SK-N-SH treated with all-trans-retinoic acid at 6 μM for 48 hours (cell line): ENCODE measurements around the gene SP7.

Experiments
- BACH2 ChIP-seq: fragments of 250-450 bp; sonication (Bioruptor Pico); IDR thresholded peaks from 2 replicates; pipeline ENCODE4 v1.9.0; 2021; ENCODE audit warnings: mild to moderate bottlenecking, borderline replicate concordance
- CREB5 ChIP-seq: fragments of 250-450 bp; sonication (Bioruptor Pico); IDR thresholded peaks from 2 replicates; pipeline ENCODE4 v1.5.1; 2020; ENCODE audit warnings: low read depth, mild to moderate bottlenecking, moderate library complexity
- OSR1 ChIP-seq: fragments of 250-450 bp; sonication (Bioruptor Pico); IDR thresholded peaks from 2 replicates; pipeline ENCODE4 v1.8.0; 2022; ENCODE audit warnings: moderate library complexity, mild to moderate bottlenecking, inconsistent platforms
- PATZ1 ChIP-seq: fragments of 250-450 bp; sonication (Bioruptor Pico); IDR thresholded peaks from 2 replicates; pipeline ENCODE4 v1.8.0; 2020; ENCODE audit warnings: mild to moderate bottlenecking, moderate library complexity, borderline replicate concordance
- RARB ChIP-seq: fragments of 250-450 bp; sonication (Bioruptor Pico); IDR thresholded peaks from 2 replicates; pipeline ENCODE4 v1.8.0; 2021; ENCODE audit warnings: mild to moderate bottlenecking, moderate library complexity
- TSHZ2 ChIP-seq: fragments of 250-450 bp; sonication (Bioruptor Pico); IDR thresholded peaks from 2 replicates; pipeline ENCODE4 v1.5.0; 2020; ENCODE audit warnings: mild to moderate bottlenecking, moderate library complexity
- ZC3H10 ChIP-seq: fragments of 250-450 bp; sonication (Bioruptor Pico); IDR thresholded peaks from 2 replicates; pipeline ENCODE4 v1.5.1; 2021; ENCODE audit warnings: mild to moderate bottlenecking, moderate library complexity
- ZNF8 ChIP-seq: fragments of 450-650 bp; formaldehyde crosslinking; IDR thresholded peaks from 2 replicates; pipeline ENCODE4 v1.5.0; 2020; ENCODE audit warnings: mild to moderate bottlenecking, moderate library complexity

GRCh38 chr12:53325511-53326061, 10.6 kb downstream of the SP7 start:
- TF ChIP-seq RARB (CRISPR knock-in tag), result no peak
- no peak for TF ChIP-seq PATZ1
- TF ChIP-seq OSR1 (CRISPR knock-in tag), result no peak
- no peak for TF ChIP-seq ZC3H10 (CRISPR knock-in tag)
- TF ChIP-seq BACH2 (CRISPR knock-in tag), result no peak
- no peak for TF ChIP-seq ZNF8 (CRISPR knock-in tag)
- TF ChIP-seq TSHZ2 (CRISPR knock-in tag), result no peak
- TF ChIP-seq CREB5 (CRISPR knock-in tag), result no peak
